Caco-2 (cell line): ENCODE measurements around the gene REX1BD. TPM values are rescaled to one million over a fixed set of nuclear protein-coding genes. Genes with fewer than 3 reads are reported as not detected.

Experiments used
- BruUV-seq: library from RNA; stranded (reverse); fragments of 400-500 nt; replicated peaks from 2 replicates; lab custom pipeline; 2021; lab: Mats Ljungman, UMichigan
- CTCF ChIA-PET: fragments of 300-600 bp; sonication (Branson Sonifier 250); formaldehyde crosslinking; loops from one replicate; lab custom pipeline; 2022; ENCODE audit warnings: antibody characterized with exemption; lab: Charles Lee
- POLR2A ChIA-PET: fragments of 300-600 bp; sonication (Branson Sonifier 250); formaldehyde crosslinking; loops from one replicate; lab custom pipeline; 2022; ENCODE audit warnings: antibody characterized with exemption; lab: Charles Lee
- DNase-seq, 2 experiments: peaks; one replicate each; pipeline versions ENCODE4 v3.0.0 to v3.0.0-alpha.2; 2020 to 2022
- H3K27me3 ChIP-seq: replicated peaks from 2 replicates; pipeline ENCODE4 v1.6.0; 2011; ENCODE audit warnings: low read length; ENCODE audit not compliant: control insufficient read depth, insufficient read depth
- H3K36me3 ChIP-seq: 2 replicates; pipeline ENCODE4 v1.5.1; 2011; ENCODE audit warnings: low read length; ENCODE audit not compliant: control insufficient read depth, insufficient read depth
- H3K4me1 ChIP-seq: fragments of 250-450 bp; sonication (Bioruptor Pico); 2 replicates; pipeline ENCODE4 v1.5.1; 2020; ENCODE audit warnings: mild to moderate bottlenecking
- H3K4me3 ChIP-seq: 2 replicates; pipeline ENCODE4 v1.5.1; 2011; ENCODE audit warnings: low read depth, mild to moderate bottlenecking, control low read depth, low read length
- H3K9me3 ChIP-seq: fragments of 250-450 bp; sonication (Bioruptor Pico); 2 replicates; pipeline ENCODE4 v1.5.1; 2020; ENCODE audit warnings: mild to moderate bottlenecking, moderate library complexity
- H3K27ac Mint-ChIP-seq: one replicate; pipeline ENCODE4 v1.8.0; 2022; ENCODE audit warnings: mixed read lengths; ENCODE audit not compliant: unreplicated experiment
- H3K27me3 Mint-ChIP-seq: one replicate; pipeline ENCODE4 v1.8.0; 2022; ENCODE audit warnings: mixed read lengths; ENCODE audit not compliant: insufficient read depth, unreplicated experiment
- H3K36me3 Mint-ChIP-seq: one replicate; pipeline ENCODE4 v1.8.0; 2022; ENCODE audit warnings: mild to moderate bottlenecking, mixed read lengths; ENCODE audit not compliant: insufficient read depth, unreplicated experiment
- H3K4me1 Mint-ChIP-seq: one replicate; pipeline ENCODE4 v1.8.0; 2022; ENCODE audit warnings: low read depth, mixed read lengths; ENCODE audit not compliant: unreplicated experiment
- H3K4me3 Mint-ChIP-seq: one replicate; pipeline ENCODE4 v1.8.0; 2022; ENCODE audit warnings: mild to moderate bottlenecking, moderate library complexity, mixed read lengths; ENCODE audit not compliant: unreplicated experiment
- H3K9me3 Mint-ChIP-seq: one replicate; pipeline ENCODE4 v1.8.0; 2022; ENCODE audit warnings: mixed read lengths; ENCODE audit not compliant: unreplicated experiment
- intact Hi-C: fragments of 100-400 bp; cut with micrococcal nuclease; formaldehyde crosslinking; loops from one replicate; pipeline ENCODE4 v1.10.0; 2022; ENCODE audit not compliant: unreplicated experiment
- total RNA-seq: library from RNA; stranded (reverse); gene quantifications from 2 replicates; pipeline ENCODE4 v1.2.3, GENCODE V29; 2022
- TF ChIP-seq, protein P1 (sequence below), 2 experiments: fragments of 200-600 bp in 1 of 2; IDR thresholded peaks; 1 replicate in 1 of 2; 2 replicates in 1 of 2; pipeline versions ENCODE4 v1.5.1 to v1.8.0; 2011 to 2022; ENCODE audit warnings: antibody characterized with exemption in 1 of 2, control low read depth in 1 of 2, inconsistent platforms in 1 of 2, low read depth in 1 of 2, low read length in 1 of 2, mild to moderate bottlenecking in 1 of 2, moderate library complexity in 1 of 2; ENCODE audit not compliant: insufficient read depth in 1 of 2, severe bottlenecking in 1 of 2, unreplicated experiment in 1 of 2

The REX1BD gene
- total RNA-seq, 1 experiment from 2014 or later: 48.3 TPM

DNA sequence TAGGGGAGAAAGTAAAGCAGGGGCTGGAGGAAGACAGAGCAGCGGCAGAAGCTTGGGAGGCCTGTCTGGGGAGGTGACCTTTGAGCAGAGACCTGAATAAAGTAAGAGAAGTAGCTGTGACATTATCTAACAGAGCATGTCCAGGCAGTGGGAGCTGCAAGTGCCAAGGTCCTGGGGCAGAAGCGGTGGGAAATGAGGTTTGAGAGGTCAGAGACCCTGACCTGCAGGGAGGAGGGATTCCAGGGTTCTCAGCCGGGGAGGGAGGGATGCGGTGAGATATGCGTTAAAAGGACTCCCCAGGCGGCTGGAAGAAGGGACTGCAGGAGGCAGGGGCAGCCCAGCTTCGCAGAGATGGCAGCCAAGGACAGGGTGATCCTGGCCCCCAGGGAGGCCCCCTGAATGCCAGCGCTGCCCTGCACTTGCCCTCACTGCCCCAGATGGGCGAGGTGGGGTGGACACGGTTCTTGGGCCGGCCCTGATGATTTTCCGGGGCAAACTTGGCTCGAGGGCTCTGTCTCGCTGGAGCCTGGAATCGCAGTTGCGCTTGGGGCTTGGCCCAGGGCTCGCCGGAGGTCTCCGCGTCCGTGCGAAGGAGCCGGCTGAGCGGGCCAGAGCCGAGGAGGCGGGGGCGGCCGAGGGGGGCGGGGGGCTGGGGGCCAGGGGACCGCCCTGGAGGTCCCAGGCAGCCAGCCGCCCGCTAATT lies 14.8 kb downstream of the REX1BD start:
- Mint-ChIP-seq H3K4me3 (peak overlapping the region; percentile 17), H3K36me3 (no peaks in the 10 kb centered on the region), H3K4me1 (peaks cover 9% of the 10 kb centered on the region), H3K9me3 (no peaks in the 10 kb centered on the region), H3K27me3 (peaks cover 15% of the 10 kb centered on the region), H3K27ac (no peak overlapping the region)
- no peaks in the 10 kb centered on the region for H3K36me3 ChIP-seq
- no peak overlapping the region for H3K4me3 ChIP-seq
- peak in 1 of 2 experiments; percentile 34 for DNase-seq
- H3K9me3 ChIP-seq: no peaks in the 10 kb centered on the region
- H3K27me3 ChIP-seq: peaks cover 6% of the 10 kb centered on the region
- TF ChIP-seq, protein P1, sequence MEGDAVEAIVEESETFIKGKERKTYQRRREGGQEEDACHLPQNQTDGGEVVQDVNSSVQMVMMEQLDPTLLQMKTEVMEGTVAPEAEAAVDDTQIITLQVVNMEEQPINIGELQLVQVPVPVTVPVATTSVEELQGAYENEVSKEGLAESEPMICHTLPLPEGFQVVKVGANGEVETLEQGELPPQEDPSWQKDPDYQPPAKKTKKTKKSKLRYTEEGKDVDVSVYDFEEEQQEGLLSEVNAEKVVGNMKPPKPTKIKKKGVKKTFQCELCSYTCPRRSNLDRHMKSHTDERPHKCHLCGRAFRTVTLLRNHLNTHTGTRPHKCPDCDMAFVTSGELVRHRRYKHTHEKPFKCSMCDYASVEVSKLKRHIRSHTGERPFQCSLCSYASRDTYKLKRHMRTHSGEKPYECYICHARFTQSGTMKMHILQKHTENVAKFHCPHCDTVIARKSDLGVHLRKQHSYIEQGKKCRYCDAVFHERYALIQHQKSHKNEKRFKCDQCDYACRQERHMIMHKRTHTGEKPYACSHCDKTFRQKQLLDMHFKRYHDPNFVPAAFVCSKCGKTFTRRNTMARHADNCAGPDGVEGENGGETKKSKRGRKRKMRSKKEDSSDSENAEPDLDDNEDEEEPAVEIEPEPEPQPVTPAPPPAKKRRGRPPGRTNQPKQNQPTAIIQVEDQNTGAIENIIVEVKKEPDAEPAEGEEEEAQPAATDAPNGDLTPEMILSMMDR (IDR thresholded peaks at IDR 0.05; ENCODE audit: insufficient read depth in 1 of 2, low read depth in 1 of 2, low read length in 1 of 2, severe bottlenecking in 1 of 2, unreplicated experiment in 1 of 2): peak in 1 of 2 experiments; percentile 10
- ChIA-PET POLR2A (interaction anchor here (0.6 kb wide), 1 partner anchor 14 kb away, joined by 3 read pairs; no protein-coding TSS in a partner anchor), CTCF (interaction anchor here (0.9 kb wide), 1 partner anchor 14 kb away, joined by 3 read pairs; the partner anchor contains the start of gene REX1BD)
- peaks cover 8% of the 10 kb centered on the region; the same call in 1 of the 2 replicates for H3K4me1 ChIP-seq
- intact Hi-C loops: no loop called here
- no TSS peak for BruUV-seq

DNA sequence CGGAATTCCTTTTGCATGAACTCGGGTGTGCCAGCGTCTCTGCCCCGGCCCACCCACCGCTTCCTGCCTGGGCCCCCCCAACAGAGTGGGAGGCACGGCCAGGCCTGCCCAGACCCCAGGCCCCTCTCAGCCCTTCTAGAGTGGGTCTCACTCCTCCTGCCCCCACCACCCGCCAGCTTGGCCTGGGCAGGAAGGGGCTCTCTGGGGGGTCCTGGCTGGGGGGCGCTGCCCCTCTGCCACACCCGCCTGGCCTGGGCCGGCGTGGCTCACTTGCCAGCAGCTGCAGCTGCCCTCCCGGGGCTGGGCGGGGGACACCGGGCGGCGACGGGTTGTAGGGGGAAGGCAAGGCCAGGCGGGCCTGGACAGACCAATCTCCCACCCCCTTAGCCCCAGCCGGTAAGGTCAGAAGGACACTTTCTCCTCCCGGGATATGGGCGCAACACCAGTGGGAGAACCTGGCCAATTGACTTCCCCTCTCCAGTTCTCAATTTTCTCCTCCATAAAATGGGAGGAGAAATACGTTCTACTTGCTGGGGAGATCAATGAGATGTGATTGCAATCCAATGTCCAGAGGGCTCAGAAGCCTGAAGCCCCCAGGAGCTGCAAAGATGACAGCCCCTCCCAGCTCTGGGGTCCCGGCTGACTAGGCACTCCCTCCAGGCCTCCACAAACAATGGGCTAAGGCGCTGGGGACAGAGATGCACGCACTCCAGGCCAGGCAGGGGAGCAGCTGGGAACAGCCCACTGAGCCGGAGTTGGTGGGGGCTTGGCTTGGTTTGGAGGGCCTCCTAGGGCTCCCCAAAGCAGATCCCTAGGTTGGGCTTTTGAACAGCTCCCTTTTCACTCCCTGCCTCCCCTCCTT lies 15.6 kb downstream of the REX1BD start:
- no peaks in the 10 kb centered on the region for H3K9me3 ChIP-seq
- DNase-seq: no peak
- peaks cover 6% of the 10 kb centered on the region for H3K27me3 ChIP-seq
- no peak overlapping the region for H3K4me3 Mint-ChIP-seq
- no peaks in the 10 kb centered on the region for H3K36me3 Mint-ChIP-seq
- H3K36me3 ChIP-seq: no peaks in the 10 kb centered on the region
- H3K9me3 Mint-ChIP-seq: no peaks in the 10 kb centered on the region
- H3K4me3 ChIP-seq: no peak overlapping the region
- no TSS peak for BruUV-seq
- no peak overlapping the region for H3K27ac Mint-ChIP-seq
- H3K4me1 Mint-ChIP-seq: peaks cover 9% of the 10 kb centered on the region
- TF ChIP-seq, protein P1 (IDR thresholded peaks at IDR 0.05; ENCODE audit: insufficient read depth in 1 of 2, low read depth in 1 of 2, low read length in 1 of 2, severe bottlenecking in 1 of 2, unreplicated experiment in 1 of 2): no peak
- intact Hi-C loops: no loop called here
- peaks cover 8% of the 10 kb centered on the region; the same call in 1 of the 2 replicates for H3K4me1 ChIP-seq
- ChIA-PET CTCF (no interaction called here), POLR2A (no interaction called here)
- peaks cover 22% of the 10 kb centered on the region for H3K27me3 Mint-ChIP-seq

DNA sequence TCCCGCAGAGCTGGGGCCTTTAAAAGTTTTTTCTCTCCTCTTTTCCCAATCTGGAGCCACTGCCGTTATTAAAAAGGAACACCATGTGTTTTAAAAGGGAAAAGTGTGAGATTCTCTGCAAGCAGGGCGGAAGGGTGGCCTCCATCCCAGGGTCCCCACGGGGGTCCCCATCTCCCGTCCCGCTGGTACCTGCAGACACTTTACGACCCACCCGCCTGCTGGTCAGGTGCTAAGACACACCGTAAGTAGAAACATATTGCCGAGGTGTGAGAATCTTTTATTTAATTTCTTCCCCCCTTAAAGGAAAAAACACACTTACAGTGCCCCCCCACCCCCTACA lies 16.2 kb downstream of the REX1BD start:
- Mint-ChIP-seq H3K9me3 (no peaks in the 10 kb centered on the region), H3K4me3 (no peak overlapping the region), H3K36me3 (no peaks in the 10 kb centered on the region), H3K27ac (no peak overlapping the region), H3K4me1 (peaks cover 9% of the 10 kb centered on the region), H3K27me3 (peaks cover 25% of the 10 kb centered on the region)
- Histone ChIP-seq H3K27me3 (peaks cover 6% of the 10 kb centered on the region), H3K4me1 (peaks cover 11% of the 10 kb centered on the region), H3K36me3 (no peaks in the 10 kb centered on the region), H3K9me3 (no peaks in the 10 kb centered on the region), H3K4me3 (no peak overlapping the region)
- ChIA-PET CTCF (no interaction called here), POLR2A (no interaction called here)
- no peak for DNase-seq
- no TSS peak for BruUV-seq
- TF ChIP-seq, protein P1 (IDR thresholded peaks at IDR 0.05; ENCODE audit: insufficient read depth in 1 of 2, low read depth in 1 of 2, low read length in 1 of 2, severe bottlenecking in 1 of 2, unreplicated experiment in 1 of 2): no peak
- intact Hi-C loops: no loop called here
